Fibroblast of lung (primary cell): Measurements from ENCODE around the gene CCSER2. TPM values are rescaled to one million over a fixed set of nuclear protein-coding genes. Genes with fewer than 3 reads are reported as not detected.

ENCODE experiments used
- DNase-seq, 2 donors: peaks; one replicate each; pipeline versions ENCODE4 v3.0.0 to v3.0.0-alpha.2; 2010; ENCODE audit warnings: low read depth in 2 of 2
- H2AFZ ChIP-seq: 2 replicates; pipeline ENCODE4 v1.5.1; 2012; ENCODE audit warnings: low read length, control low read depth, inconsistent platforms
- H3K27ac ChIP-seq: 2 replicates; pipeline ENCODE4 v1.5.1; 2011; ENCODE audit warnings: low read length, control low read depth; ENCODE audit not compliant: insufficient read depth
- H3K27me3 ChIP-seq: 2 replicates; pipeline ENCODE4 v1.5.1; 2011; ENCODE audit warnings: mild to moderate bottlenecking, low read length; ENCODE audit not compliant: control insufficient read depth, insufficient read depth
- H3K36me3 ChIP-seq: 2 replicates; pipeline ENCODE4 v1.5.1; 2011; ENCODE audit warnings: low read length; ENCODE audit not compliant: control insufficient read depth, insufficient read depth
- H3K4me1 ChIP-seq: 2 replicates; pipeline ENCODE4 v1.5.1; 2011; ENCODE audit warnings: low read length; ENCODE audit not compliant: control insufficient read depth, insufficient read depth; ENCODE audit errors: extremely low read depth
- H3K4me2 ChIP-seq: 2 replicates; pipeline ENCODE4 v1.5.1; 2011; ENCODE audit warnings: low read length, control low read depth; ENCODE audit not compliant: insufficient read depth; ENCODE audit errors: extremely low read depth
- H3K4me3 ChIP-seq, 4 experiments: fragments of 200-600 bp in 1 of 4; sonication (generic) in 1 of 4; replicated peaks in 1 of 4; 2 replicates each; pipeline ENCODE4 v1.5.1; 2011 to 2016; ENCODE audit warnings: low read length in 4 of 4, low read depth in 3 of 4, mild to moderate bottlenecking in 3 of 4, control low read depth in 2 of 4, inconsistent platforms in 1 of 4, mixed read lengths in 1 of 4; ENCODE audit not compliant: insufficient read depth in 1 of 4; ENCODE audit errors: control extremely low read depth in 1 of 4
- H3K79me2 ChIP-seq: 2 replicates; pipeline ENCODE4 v1.5.1; 2012; ENCODE audit warnings: mild to moderate bottlenecking, low read length, inconsistent platforms; ENCODE audit not compliant: control insufficient read depth, insufficient read depth
- H3K9ac ChIP-seq: 2 replicates; pipeline ENCODE4 v1.5.1; 2011; ENCODE audit warnings: mild to moderate bottlenecking, low read length, control low read depth; ENCODE audit not compliant: insufficient read depth
- H3K9me3 ChIP-seq: 2 replicates; pipeline ENCODE4 v1.5.1; 2012; ENCODE audit warnings: low read depth, low read length; ENCODE audit not compliant: control insufficient read depth, insufficient read depth
- H4K20me1 ChIP-seq: 2 replicates; pipeline ENCODE4 v1.5.1; 2011; ENCODE audit warnings: low read length; ENCODE audit not compliant: control insufficient read depth, insufficient read depth; ENCODE audit errors: extremely low read depth
- CTCF ChIP-seq, 2 donors: IDR thresholded peaks in 1 of 2; conservative IDR thresholded peaks in 1 of 2; 1 replicate in 1 of 2; 2 replicates in 1 of 2; pipeline ENCODE4 v1.5.1; 2011 to 2012; ENCODE audit warnings: low read length in 2 of 2, control low read depth in 1 of 2, inconsistent platforms in 1 of 2, low read depth in 1 of 2, mild to moderate bottlenecking in 1 of 2
- EZH2 ChIP-seq: IDR thresholded peaks from 2 replicates; pipeline ENCODE4 v1.5.1; 2012; ENCODE audit warnings: low read length, control low read depth, mild to moderate bottlenecking; ENCODE audit errors: missing control alignments
- polyA plus RNA-seq, 2 donors: library from polyadenylated mRNA; depleted of rRNA in 1 of 2; stranded (reverse) in 1 of 2; unstranded in 1 of 2; fragments of >200 nt; gene quantifications; 2 replicates each; pipeline ENCODE4 v1.2.1, GENCODE V29; 2011 to 2012; ENCODE audit warnings: missing spikeins in 1 of 2
- total RNA-seq: library from RNA; depleted of rRNA; stranded (reverse); fragments of >200 nt; gene quantifications from 2 replicates; pipeline ENCODE4 v1.2.1, GENCODE V29; 2014

Gene CCSER2
- total and polyA plus RNA-seq, 2 donors (not counting 1 experiment from before 2014, with no cell fraction given), result 28.2 to 65.4 TPM

- Histone ChIP-seq H3K36me3 (no peaks in the 10 kb centered on the region), H2AFZ (no peak overlapping the region), H3K4me1 (no peaks in the 10 kb centered on the region), H3K9ac (no peak overlapping the region), H3K4me3 (no peak overlapping the region), H4K20me1 (no peaks in the 10 kb centered on the region), H3K79me2 (no peaks in the 10 kb centered on the region), H3K27me3 (no peaks in the 10 kb centered on the region), H3K9me3 (no peaks in the 10 kb centered on the region), H3K4me2 (no peak overlapping the region), H3K27ac (no peak overlapping the region)
- no peak for TF ChIP-seq EZH2
- TF ChIP-seq CTCF (conservative IDR thresholded peaks at IDR 0.05 in 1 of 2, IDR thresholded peaks at IDR 0.05 in 1 of 2; ENCODE audit: low read depth in 1 of 2, low read length in 2 of 2), result no peak
- no peak for DNase-seq
Observed at GRCh38 chr10:84398696-84399095, 70.3 kb downstream of the CCSER2 start.

DNA sequence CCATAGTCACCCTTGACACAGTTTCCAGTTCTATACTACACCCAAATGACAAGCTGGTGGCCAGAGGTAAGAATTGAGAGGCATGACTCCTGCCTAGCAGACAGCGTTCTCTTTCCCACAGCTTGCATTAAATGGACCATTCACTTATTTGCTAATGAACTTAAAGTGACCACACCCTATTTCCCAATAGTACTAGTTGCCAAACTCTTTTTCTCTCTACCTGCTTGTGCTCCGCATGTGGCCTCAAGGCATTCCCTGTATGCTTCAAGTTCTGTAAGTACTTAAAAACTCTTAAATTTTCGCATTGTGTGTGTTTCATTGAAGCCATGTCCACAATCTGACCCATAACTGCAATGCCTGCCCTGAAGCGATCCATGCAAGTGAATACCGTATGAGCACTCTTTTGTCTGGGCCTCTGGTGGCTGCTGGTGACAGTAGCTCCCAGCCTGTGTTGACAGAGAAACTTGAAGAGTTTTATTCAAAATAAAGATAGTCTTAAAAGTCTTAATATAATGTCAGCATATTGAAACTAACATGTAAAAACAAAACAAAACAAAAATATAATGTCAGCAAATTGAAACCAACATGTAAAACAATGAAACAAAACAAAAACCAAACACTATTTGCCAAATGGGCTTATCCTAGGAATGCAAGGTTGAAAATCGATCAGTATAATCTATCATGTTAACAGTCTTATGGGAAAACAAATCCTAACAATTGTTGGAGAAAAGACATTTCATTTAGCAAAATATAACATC, 73.6 kb downstream of the CCSER2 start:
- H3K9ac ChIP-seq, result no peak overlapping the region
- DNase-seq, result no peak
- no peaks in the 10 kb centered on the region for H3K9me3 ChIP-seq
- H3K4me1 ChIP-seq, result peaks cover 3% of the 10 kb centered on the region
- no peak overlapping the region for H2AFZ ChIP-seq
- no peaks in the 10 kb centered on the region for H3K27me3 ChIP-seq
- peaks cover 2% of the 10 kb centered on the region for H3K79me2 ChIP-seq
- H3K4me2 ChIP-seq, result no peak overlapping the region
- H3K27ac ChIP-seq, result no peak overlapping the region
- TF ChIP-seq CTCF (conservative IDR thresholded peaks at IDR 0.05 in 1 of 2, IDR thresholded peaks at IDR 0.05 in 1 of 2; ENCODE audit: low read depth in 1 of 2, low read length in 2 of 2), result no peak
- TF ChIP-seq EZH2, result no peak
- no peak overlapping the region for H3K4me3 ChIP-seq
- no peaks in the 10 kb centered on the region for H3K36me3 ChIP-seq
- H4K20me1 ChIP-seq, result no peaks in the 10 kb centered on the region

GRCh38 chr10:84404783-84405182, 76.4 kb downstream of the CCSER2 start:
- no peak overlapping the region for H3K4me3 ChIP-seq
- H3K79me2 ChIP-seq, result peaks cover 2% of the 10 kb centered on the region
- no peaks in the 10 kb centered on the region for H3K9me3 ChIP-seq
- H3K27ac ChIP-seq, result no peak overlapping the region
- H3K4me2 ChIP-seq, result no peak overlapping the region
- H3K36me3 ChIP-seq, result no peaks in the 10 kb centered on the region
- no peaks in the 10 kb centered on the region for H4K20me1 ChIP-seq
- TF ChIP-seq CTCF (conservative IDR thresholded peaks at IDR 0.05 in 1 of 2, IDR thresholded peaks at IDR 0.05 in 1 of 2; ENCODE audit: low read depth in 1 of 2, low read length in 2 of 2), result no peak
- no peak for TF ChIP-seq EZH2
- DNase-seq, result no peak
- no peak overlapping the region for H2AFZ ChIP-seq
- H3K4me1 ChIP-seq, result peaks cover 3% of the 10 kb centered on the region
- no peak overlapping the region for H3K9ac ChIP-seq
- H3K27me3 ChIP-seq, result no peaks in the 10 kb centered on the region
